GM21390 (cell line): ENCODE measurements around the gene GATAD2B.
"Not testable (repeated sequence)": the region's sequence is repeated elsewhere in the genome, so short reads cannot be mapped to it uniquely, and the experiment has no call there.

Experiments used
- ATAC-seq: cut with Tn5 transposase; IDR thresholded peaks from one replicate; pipeline ENCODE4 v1.9.1; 2021; ENCODE audit not compliant: unreplicated experiment

The GATAD2B gene

GRCh38 chr1:153779781-153780541 is 142.8 kb downstream of the GATAD2B start:
- ATAC-seq, result no peak

- ATAC-seq, result no peak
Observed at GRCh38 chr1:153778824-153779519, 143.8 kb downstream of the GATAD2B start.

DNA sequence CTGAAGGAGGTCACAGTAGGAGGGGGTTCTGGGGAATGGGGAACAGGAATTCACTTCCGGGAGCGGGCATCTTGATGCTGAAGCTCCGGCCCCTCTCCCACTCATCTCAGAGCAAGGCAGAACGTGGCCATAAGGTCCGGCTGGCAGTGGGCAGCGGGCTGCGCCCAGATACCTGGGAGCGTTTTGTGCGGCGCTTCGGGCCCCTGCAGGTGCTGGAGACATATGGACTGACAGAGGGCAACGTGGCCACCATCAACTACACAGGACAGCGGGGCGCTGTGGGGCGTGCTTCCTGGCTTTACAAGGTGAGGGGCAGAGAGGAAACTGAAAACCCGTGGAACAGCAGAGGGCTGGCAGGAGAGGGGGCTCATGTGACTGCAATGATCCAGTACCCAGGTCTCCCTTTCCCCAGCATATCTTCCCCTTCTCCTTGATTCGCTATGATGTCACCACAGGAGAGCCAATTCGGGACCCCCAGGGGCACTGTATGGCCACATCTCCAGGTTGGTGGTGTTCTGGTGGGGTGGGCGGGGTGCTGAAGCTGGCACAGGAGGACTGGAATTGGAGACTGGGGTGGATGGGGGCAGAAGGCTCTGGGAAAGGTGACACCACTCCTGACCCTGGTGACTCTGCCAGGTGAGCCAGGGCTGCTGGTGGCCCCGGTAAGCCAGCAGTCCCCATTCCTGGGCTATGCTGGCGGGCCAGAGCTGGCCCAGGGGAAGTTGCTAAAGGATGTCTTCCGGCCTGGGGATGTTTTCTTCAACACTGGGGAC is 144.5 kb downstream of the GATAD2B start:
- ATAC-seq, result no peak

DNA sequence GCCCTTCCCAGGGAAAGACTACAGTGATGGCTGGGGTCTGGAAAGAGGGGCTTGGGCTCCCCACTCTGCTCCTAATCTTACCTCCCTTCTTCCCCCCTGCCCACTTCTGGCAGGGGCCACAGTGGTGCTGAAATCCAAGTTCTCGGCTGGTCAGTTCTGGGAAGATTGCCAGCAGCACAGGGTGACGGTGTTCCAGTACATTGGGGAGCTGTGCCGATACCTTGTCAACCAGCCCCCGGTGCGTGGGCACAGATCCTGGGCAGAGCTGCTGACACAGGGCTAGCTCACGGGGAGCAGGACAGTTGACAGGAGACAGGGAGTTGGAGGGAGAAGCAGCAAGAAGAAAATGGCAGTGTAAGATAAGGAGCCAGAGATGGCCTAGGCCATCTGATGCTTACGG is 145.1 kb downstream of the GATAD2B start:
- ATAC-seq, result no peak

DNA sequence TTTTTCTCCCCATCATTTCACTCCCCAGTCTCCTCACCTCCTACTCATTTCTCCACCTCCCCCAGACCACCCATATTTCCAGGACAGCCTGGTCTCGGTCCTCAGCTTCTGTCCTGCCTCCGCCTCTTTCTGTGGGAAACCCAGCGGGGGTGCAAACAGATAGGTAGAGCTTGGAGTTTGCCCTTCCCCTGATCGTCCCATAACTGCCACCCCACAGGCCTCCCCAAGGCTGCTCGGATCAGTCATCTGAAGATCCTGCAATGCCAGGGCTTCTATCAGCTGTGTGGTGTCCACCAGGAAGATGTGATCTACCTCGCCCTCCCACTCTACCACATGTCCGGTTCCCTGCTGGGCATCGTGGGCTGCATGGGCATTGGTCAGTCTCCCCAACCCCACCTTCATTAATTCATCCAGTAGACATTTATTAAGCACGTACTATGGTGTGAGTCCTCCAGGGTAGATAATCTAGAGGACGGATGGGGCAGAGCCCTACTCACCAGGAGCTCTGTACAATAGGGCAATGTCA is 145.9 kb downstream of the GATAD2B start:
- no peak for ATAC-seq

GRCh38 chr1:153776352-153776751 is 146.4 kb downstream of the GATAD2B start:
- ATAC-seq, result no peak

DNA sequence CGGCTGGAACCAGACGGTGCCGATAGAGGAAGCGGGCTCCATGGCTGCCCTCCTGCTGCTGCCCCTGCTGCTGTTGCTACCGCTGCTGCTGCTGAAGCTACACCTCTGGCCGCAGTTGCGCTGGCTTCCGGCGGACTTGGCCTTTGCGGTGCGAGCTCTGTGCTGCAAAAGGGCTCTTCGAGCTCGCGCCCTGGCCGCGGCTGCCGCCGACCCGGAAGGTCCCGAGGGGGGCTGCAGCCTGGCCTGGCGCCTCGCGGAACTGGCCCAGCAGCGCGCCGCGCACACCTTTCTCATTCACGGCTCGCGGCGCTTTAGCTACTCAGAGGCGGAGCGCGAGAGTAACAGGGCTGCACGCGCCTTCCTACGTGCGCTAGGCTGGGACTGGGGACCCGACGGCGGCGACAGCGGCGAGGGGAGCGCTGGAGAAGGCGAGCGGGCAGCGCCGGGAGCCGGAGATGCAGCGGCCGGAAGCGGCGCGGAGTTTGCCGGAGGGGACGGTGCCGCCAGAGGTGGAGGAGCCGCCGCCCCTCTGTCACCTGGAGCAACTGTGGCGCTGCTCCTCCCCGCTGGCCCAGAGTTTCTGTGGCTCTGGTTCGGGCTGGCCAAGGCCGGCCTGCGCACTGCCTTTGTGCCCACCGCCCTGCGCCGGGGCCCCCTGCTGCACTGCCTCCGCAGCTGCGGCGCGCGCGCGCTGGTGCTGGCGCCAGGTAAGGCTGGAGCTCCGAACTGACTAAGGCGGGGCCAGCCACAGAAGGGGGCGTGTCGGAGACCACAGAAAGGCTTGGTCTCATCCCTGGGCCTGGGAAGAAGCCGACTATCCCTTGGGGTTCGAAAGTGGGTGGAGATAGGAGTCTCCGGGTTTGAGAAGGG is 147.1 kb downstream of the GATAD2B start:
- ATAC-seq, result no peak

DNA sequence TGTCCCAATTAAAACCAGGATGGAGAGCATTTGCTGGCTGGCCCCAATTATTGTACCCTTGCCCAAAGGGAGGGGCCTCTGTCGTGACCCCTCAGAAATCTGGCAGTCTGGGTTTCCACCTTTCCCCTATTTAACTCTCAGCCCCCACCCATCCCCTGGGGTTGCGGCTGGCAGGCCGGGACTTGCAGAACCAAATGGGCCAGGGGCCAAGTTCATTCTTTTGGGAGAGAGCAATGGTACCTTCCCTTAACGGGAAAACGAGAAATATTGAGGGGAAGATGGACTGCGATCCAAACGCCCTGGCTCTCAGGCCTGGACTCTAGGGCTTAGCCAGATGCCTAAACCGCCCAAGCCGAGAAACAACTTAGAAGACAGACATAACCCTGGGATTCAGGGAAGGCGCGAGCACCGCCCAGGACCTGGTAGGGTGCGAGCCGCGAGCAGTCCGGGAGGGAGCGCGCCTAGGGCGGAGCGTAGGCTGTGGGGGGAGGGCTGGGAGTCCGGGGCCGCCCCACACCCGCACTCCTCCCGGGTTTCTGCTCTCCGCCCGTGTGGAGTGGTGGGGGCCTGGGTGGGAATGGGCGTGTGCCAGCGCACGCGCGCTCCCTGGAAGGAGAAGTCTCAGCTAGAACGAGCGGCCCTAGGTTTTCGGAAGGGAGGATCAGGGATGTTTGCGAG is 147.9 kb downstream of the GATAD2B start, which contains the start of gene SLC27A3:
Gene SLC27A3, plus strand, starts transcription at position 628 of the 678 bp plus-strand sequence. CDS start 91 bp downstream, outside the sequence.
- ATAC-seq, result no peak

DNA sequence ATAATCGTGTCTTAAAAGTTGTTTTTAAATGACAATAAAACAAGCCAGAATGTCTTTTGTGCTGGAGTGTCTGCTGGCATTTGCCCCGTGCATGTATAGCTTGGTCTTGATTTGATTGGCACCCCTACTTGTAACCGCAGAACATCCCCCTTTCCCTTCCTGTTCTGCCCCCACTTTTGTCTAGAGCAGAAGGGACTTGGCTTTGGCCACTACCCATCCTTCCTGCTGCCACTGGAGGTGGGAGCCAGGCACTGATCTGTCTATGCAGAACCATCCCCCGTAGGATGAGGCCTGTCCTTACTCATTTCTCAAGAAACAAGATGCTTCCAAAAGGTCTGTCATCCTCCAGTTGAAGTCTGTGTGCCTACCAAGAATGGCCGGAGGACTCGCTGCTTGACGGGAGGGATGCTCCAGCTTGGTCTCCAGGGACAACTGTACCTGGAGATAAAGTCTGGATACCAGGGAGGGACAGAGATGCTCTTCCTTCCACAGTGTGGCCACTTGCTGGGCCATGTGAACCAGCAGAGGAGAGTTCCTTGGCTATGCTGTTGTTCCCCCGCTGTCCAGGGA is 148.7 kb downstream of the GATAD2B start:
- ATAC-seq, result no peak

DNA sequence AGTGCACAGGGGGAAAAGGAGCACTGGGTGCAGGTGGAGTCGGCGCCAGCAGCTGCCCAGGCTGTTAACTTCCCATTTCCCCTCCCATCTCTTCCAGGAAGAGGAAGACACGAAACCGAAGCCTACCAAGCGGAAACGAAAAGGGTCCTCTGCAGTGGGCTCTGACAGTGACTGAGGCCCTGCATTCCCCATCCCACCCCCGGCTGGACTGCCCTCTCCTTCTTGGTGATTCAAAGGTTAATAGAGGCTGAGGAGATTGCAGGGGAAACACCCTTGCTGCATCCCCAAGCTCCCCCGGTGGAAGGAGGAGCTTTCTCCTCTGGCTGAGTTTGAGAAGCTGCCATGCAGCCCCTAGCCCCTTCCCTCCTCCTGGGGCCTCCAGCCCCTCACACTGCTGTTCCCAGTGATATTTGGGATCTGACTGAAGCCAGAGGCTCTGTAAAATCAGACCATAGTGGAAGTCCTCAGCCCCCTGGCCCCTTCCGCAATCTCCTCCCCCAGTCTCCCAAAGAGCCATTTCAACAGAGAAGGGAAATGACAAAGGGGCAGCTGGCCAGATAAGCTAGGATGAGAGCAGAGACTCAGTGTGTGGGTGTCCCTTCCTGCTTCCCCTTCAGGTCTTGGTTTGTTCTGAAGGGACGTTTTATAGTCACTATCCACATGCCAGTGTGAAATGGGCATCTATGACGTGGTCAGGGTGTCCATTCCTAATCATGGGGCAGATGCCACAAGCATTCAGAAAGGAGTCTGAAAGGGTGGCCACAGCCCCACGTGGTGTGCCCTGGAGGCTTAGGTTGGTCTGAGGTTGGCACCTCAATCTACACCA is 149.5 kb downstream of the GATAD2B start:
- ATAC-seq, result no peak

DNA sequence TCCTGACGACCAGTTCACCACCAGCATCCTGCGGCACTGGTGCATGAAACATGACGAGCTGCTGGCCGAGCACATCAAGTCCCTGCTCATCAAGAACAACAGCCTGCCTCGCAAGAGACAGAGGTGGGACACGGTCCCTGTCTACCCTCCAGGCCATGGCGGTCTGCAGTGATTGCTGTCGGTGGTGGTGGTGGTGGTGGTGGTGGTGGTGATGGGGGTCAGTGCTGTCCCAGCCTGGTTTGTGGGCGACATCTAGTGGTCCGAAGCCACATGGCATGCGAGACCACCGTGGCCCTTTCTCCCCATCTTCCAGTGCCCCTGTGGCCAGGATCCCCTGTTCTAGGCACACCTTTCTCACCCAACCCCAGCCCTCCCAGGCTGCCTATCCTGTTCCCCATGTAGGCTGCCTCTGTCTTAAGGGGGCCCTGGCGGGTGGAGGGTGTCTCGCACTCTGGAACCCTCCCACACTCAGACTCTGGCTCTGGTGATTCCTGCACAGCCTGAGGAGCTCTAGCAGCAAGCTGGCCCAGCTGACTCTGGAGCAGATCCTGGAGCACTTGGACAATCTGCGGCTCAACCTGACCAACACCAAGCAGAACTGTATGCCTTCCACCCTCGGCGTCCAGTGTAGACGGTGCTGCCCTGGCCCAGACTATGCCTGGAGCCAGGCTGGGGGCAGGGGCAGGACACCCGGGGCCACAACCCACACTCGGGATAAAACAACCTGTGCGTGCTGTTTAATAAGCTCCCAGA is 150.8 kb downstream of the GATAD2B start:
- no peak for ATAC-seq

GRCh38 chr1:153771261-153771660 is 151.5 kb downstream of the GATAD2B start:
- no peak for ATAC-seq

- ATAC-seq, result no peak
Observed at GRCh38 chr1:153770797-153771196, 152.0 kb downstream of the GATAD2B start.

DNA sequence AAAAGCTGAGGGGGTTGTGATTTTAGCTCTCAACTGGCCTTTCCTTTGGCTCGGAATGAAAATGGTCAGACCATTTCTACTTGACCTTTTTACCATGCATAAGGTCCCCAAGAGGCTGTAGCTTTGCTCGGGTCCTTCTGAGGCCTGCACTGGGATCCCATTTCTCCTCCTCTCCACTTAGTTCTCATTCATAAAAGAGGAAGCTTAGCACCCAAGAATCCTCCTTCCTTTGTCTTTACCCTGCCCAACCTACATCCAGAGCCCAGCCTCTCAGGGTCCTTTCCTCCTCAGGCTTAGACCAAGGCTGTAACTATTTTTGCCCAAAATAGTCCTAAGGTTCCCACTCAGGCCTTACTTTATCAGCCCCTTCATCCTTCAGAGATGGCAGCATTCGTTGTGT is 153.6 kb downstream of the GATAD2B start:
- no peak for ATAC-seq

DNA sequence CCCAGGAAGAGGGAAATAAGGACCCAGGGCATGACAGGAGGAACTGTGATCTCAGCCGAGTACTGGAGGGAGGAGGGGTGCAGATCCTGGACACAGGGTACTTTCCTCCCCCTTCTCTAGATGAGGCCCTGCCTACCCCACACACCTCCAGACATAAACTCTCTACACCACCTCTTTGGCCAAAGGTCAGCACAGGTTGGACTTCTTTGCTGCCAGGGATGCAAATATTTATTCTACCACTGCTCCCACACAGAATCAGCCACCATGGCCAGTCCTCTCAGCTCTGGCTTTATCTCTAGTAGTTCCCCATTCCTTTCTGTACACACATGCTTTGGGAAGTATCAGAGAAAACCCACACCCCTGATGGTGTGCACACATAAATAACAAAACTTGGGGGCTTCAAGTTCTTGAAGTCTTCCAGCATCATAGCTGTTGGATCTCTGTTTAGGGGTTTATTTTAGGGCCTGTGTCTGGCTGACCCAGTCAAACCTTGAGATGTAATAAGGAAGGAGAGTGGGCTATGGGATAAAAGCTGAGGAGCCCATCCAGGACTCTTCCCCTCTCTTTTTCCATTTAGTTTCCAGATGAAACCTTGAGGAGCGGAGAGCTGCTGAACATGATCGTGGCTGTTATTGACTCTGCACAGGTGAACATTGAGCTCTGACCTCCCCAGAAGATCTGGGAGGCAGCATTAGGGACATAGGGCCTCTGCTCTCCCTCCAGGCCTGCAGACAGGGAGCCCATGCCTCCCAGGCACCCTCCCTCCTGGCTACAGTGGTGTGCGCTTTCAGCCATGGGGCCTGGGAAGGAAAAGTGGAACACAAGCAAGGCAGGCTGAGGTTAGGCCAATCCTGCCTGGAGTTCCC is 154.2 kb downstream of the GATAD2B start:
- no peak for ATAC-seq

GRCh38 chr1:153767519-153767918 is 155.3 kb downstream of the GATAD2B start:
- no peak for ATAC-seq

DNA sequence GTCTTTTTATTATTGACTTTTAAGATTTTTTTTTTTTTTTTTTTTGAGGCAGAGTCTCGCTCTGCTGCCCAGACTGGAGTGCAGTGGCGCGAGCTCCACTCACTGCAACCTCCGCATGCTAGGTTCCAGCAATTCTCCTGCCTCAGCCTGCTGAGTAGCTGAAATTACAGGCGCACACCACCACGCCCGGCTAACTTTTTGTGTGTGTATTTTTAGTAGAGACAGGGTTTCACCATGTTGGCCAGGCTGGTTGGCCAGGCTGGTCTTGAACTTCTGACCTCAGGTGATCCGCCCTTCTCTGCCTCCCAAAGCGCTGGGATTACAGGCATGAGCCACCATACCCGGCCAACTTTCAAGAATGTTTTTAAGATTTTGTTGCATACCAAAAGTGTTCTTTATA is 156.1 kb downstream of the GATAD2B start:
- ATAC-seq, result not testable (repeated sequence)
